SK-N-SH (cell line): ENCODE data around the gene C5orf24. TPM values are rescaled to one million over a fixed set of nuclear protein-coding genes. Genes with fewer than 3 reads are reported as not detected.

Experiments
- CTCF ChIA-PET: fragments of 300-600, 350-600 bp; formaldehyde crosslinking; extraction: SDS; loops from one replicate; lab custom pipeline; 2021; lab: Yijun Ruan, JAX
- POLR2A ChIA-PET: fragments of 350-600 bp; sonication (Branson Sonifier 250); formaldehyde crosslinking; extraction: SDS; loops from one replicate; lab custom pipeline; 2020; ENCODE audit warnings: antibody characterized with exemption, inconsistent platforms; lab: Yijun Ruan, JAX
- DNase-seq: peaks from one replicate; pipeline ENCODE4 v3.0.0; 2012
- H2AFZ ChIP-seq: fragments of 200-600 bp; sonication (generic); 2 replicates; pipeline ENCODE4 v1.8.1; 2016; ENCODE audit warnings: antibody characterized with exemption, mild to moderate bottlenecking, low read depth
- H3F3A ChIP-seq: fragments of 200-600 bp; sonication (generic); replicated peaks from 2 replicates; pipeline ENCODE3; 2016; ENCODE audit warnings: antibody characterized with exemption, mild to moderate bottlenecking; ENCODE audit not compliant: insufficient read depth
- H3K27ac ChIP-seq, 2 experiments: fragments of 200-500 bp in 1 of 2; fragments of 200-600 bp in 1 of 2; sonication (Bioruptor generic) in 1 of 2; sonication (generic), shearing (Covaris generic) in 1 of 2; 2 replicates each; pipeline versions ENCODE4 v1.5.1 to v1.6.1; 2014 to 2016; ENCODE audit warnings: low read depth in 2 of 2, inconsistent platforms in 1 of 2, low read length in 1 of 2, mild to moderate bottlenecking in 1 of 2, mixed read lengths in 1 of 2
- H3K27me3 ChIP-seq: fragments of 200-600 bp; sonication (generic), shearing (Covaris generic); 2 replicates; pipeline ENCODE4 v1.6.1; 2016; ENCODE audit warnings: mixed run types; ENCODE audit not compliant: insufficient read depth
- H3K36me3 ChIP-seq, 2 experiments: fragments of 200-500 bp in 1 of 2; fragments of 200-600 bp in 1 of 2; sonication (Bioruptor generic) in 1 of 2; sonication (generic) in 1 of 2; replicated peaks in 1 of 2; 2 replicates each; pipeline versions ENCODE3 to v1.5.1; 2014 to 2016; ENCODE audit warnings: low read length in 1 of 2, mild to moderate bottlenecking in 1 of 2; ENCODE audit not compliant: insufficient read depth in 2 of 2, control insufficient read depth in 1 of 2
- H3K4me1 ChIP-seq, 2 experiments: fragments of 200-500 bp in 1 of 2; fragments of 200-600 bp in 1 of 2; sonication (Bioruptor generic) in 1 of 2; sonication (generic), shearing (Covaris generic) in 1 of 2; 2 replicates each; pipeline versions ENCODE4 v1.5.1 to v1.6.1; 2014 to 2016; ENCODE audit warnings: low read depth in 1 of 2, low read length in 1 of 2, mixed run types in 1 of 2; ENCODE audit not compliant: insufficient read depth in 2 of 2, control insufficient read depth in 1 of 2
- H3K4me2 ChIP-seq: fragments of 200-600 bp; sonication (generic), shearing (Covaris generic); 2 replicates; pipeline ENCODE4 v1.6.1; 2017; ENCODE audit warnings: mixed run types
- H3K4me3 ChIP-seq, 2 experiments: fragments of 200-500 bp in 1 of 2; fragments of 200-600 bp in 1 of 2; sonication (Bioruptor generic) in 1 of 2; sonication (generic), shearing (Covaris generic) in 1 of 2; 2 replicates each; pipeline versions ENCODE4 v1.5.1 to v1.8.1; 2014 to 2016; ENCODE audit warnings: low read depth in 2 of 2, inconsistent platforms in 1 of 2, low read length in 1 of 2, mild to moderate bottlenecking in 1 of 2, mixed read lengths in 1 of 2, moderate library complexity in 1 of 2
- H3K79me2 ChIP-seq: fragments of 200-600 bp; sonication (generic); 2 replicates; pipeline ENCODE4 v1.8.1; 2017; ENCODE audit warnings: mild to moderate bottlenecking; ENCODE audit not compliant: insufficient read depth
- H3K9ac ChIP-seq: fragments of 200-600 bp; sonication (generic); 2 replicates; pipeline ENCODE4 v1.6.1; 2017; ENCODE audit warnings: mixed run types
- H3K9me2 ChIP-seq: fragments of 200-600 bp; sonication (generic); 2 replicates; pipeline ENCODE4 v1.6.1; 2017; ENCODE audit warnings: mixed run types
- H3K9me3 ChIP-seq: fragments of 200-600 bp; sonication (generic); 2 replicates; pipeline ENCODE4 v1.6.1; 2017; ENCODE audit warnings: mixed run types, mild to moderate bottlenecking, moderate library complexity
- H4K20me1 ChIP-seq: fragments of 200-600 bp; sonication (generic); 2 replicates; pipeline ENCODE4 v1.6.1; 2017; ENCODE audit warnings: mild to moderate bottlenecking, mixed run types; ENCODE audit not compliant: insufficient read depth
- EP300 ChIP-seq, 2 experiments: IDR thresholded peaks; 2 replicates each; pipeline versions ENCODE4 v1.4.0 to v1.6.1; 2012; ENCODE audit warnings: borderline replicate concordance in 1 of 2, low read depth in 1 of 2, low read length in 1 of 2
- FOSL2 ChIP-seq: IDR thresholded peaks from 2 replicates; pipeline ENCODE4 v1.4.0; 2012; ENCODE audit warnings: low read depth, mild to moderate bottlenecking, moderate library complexity, borderline replicate concordance
- FOXJ3 ChIP-seq: sonication (generic); formaldehyde crosslinking; IDR thresholded peaks from 2 replicates; pipeline ENCODE4 v1.5.1; 2020; ENCODE audit warnings: mild to moderate bottlenecking, missing genetic modification reagents
- GABPA ChIP-seq: IDR thresholded peaks from 2 replicates; pipeline ENCODE4 v1.4.0; 2012; ENCODE audit warnings: low read depth, mild to moderate bottlenecking
- MXI1 ChIP-seq: IDR thresholded peaks from 2 replicates; pipeline ENCODE4 v1.6.1; 2012; ENCODE audit warnings: mild to moderate bottlenecking, low read depth, low read length, improper control_type of control experiment
- NFIC ChIP-seq: IDR thresholded peaks from 2 replicates; pipeline ENCODE4 v1.4.0; 2012; ENCODE audit warnings: borderline replicate concordance
- NRF1 ChIP-seq: IDR thresholded peaks from 2 replicates; pipeline ENCODE4 v1.6.1; 2012; ENCODE audit warnings: low read depth, mild to moderate bottlenecking, low read length
- PBX3 ChIP-seq: IDR thresholded peaks from 2 replicates; pipeline ENCODE4; 2012
- POLR2AphosphoS5 ChIP-seq: IDR thresholded peaks from 2 replicates; pipeline ENCODE4 v1.6.1; 2012; ENCODE audit warnings: low read depth, low read length
- RCOR1 ChIP-seq: fragments of 150-350 bp; IDR thresholded peaks from 2 replicates; pipeline ENCODE4 v1.6.1; 2017; ENCODE audit warnings: antibody characterized with exemption, low read length
- RXRA ChIP-seq: IDR thresholded peaks from 2 replicates; pipeline ENCODE4 v1.4.0; 2012; ENCODE audit warnings: low read depth, mild to moderate bottlenecking, borderline replicate concordance
- SIN3A ChIP-seq: IDR thresholded peaks from 2 replicates; pipeline ENCODE4 v1.6.1; 2012; ENCODE audit warnings: low read depth, mild to moderate bottlenecking, low read length, moderate library complexity, borderline replicate concordance
- TCF12 ChIP-seq: IDR thresholded peaks from 2 replicates; pipeline ENCODE4 v1.4.0; 2012
- USF1 ChIP-seq: IDR thresholded peaks from 2 replicates; pipeline ENCODE4 v1.4.0; 2012; ENCODE audit warnings: low read depth, borderline replicate concordance
- USF2 ChIP-seq: fragments of 150-350 bp; IDR thresholded peaks from 2 replicates; pipeline ENCODE4 v1.6.1; 2017; ENCODE audit warnings: antibody characterized with exemption, low read length, low read depth, borderline replicate concordance
- WGBS: methylation state at CpG from one replicate; pipeline ENCODE4 v1.1.6; 2017; ENCODE audit warnings: low lambda C conversion rate; 5-methylcytosine and 5-hydroxymethylcytosine counted together
- polyA plus RNA-seq, 3 experiments: library from polyadenylated mRNA; depleted of rRNA; stranded (reverse); fragments of >200 nt; gene quantifications; 2 replicates each; pipeline ENCODE4 v1.2.3, GENCODE V29; 2012
- TF ChIP-seq, protein P1 (sequence below): IDR thresholded peaks from 2 replicates; pipeline ENCODE4 v1.4.0; 2012; ENCODE audit warnings: low read depth
- TF ChIP-seq, protein P2 (sequence below): IDR thresholded peaks from 2 replicates; pipeline ENCODE4 v1.6.1; 2012; ENCODE audit warnings: mild to moderate bottlenecking, low read depth, low read length, moderate library complexity

The C5orf24 gene
- polyA plus RNA-seq, 1 of the 3 experiments (the other 2 are of a cell fraction), result 21.8 TPM

DNA sequence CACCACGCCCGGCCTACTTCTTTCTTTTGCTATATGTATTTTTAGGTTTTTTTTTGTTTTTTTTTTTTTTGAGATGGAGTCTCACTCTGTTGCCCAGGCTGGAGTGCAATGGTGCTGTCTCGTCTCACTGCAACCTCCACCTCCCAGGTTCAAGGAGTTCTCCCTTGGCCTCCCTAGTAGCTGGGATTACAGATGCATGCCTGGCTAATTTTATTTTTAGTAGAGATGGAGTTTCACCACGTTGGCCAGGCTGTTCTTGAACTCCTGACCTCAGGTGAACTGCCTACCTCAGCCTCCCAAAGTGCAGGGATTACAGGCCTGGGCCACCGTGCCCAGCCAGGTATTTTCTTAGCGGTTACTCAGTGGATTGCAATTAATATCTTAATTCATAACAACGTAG, 23.9 kb upstream of the C5orf24 start:
- Histone ChIP-seq H3K4me1 (peaks cover 0 to 9% of the 10 kb centered on the region in 2 experiments; a peak in 1 of 4 replicates), H3K4me3 (no peak overlapping the region), H3K9me3 (no peaks in the 10 kb centered on the region), H2AFZ (no peak overlapping the region), H3K9me2 (no peaks in the 10 kb centered on the region), H3K27me3 (no peaks in the 10 kb centered on the region), H4K20me1 (no peaks in the 10 kb centered on the region), H3F3A (no peaks in the 10 kb centered on the region), H3K36me3 (peaks cover 60 to 82% of the 10 kb centered on the region in 2 experiments), H3K9ac (no peak overlapping the region), H3K79me2 (no peaks in the 10 kb centered on the region), H3K27ac (no peak overlapping the region), H3K4me2 (no peak overlapping the region)
- no peak for DNase-seq
- ChIA-PET POLR2A (interaction anchor here (0.6 kb wide), 1 partner anchor 64 kb away, joined by 3 read pairs; the partner anchor contains the start of gene DDX46), CTCF (interaction anchor here (1.5 kb wide), 1 partner anchor 20 kb away, joined by 4 read pairs; no protein-coding TSS in a partner anchor)
- WGBS, result 91% methylated on average over 7 of the region's 7 CpGs
- TF ChIP-seq, protein P1, sequence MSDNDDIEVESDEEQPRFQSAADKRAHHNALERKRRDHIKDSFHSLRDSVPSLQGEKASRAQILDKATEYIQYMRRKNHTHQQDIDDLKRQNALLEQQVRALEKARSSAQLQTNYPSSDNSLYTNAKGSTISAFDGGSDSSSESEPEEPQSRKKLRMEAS, result no peak
- TF ChIP-seq SIN3A, result no peak
- no peak for TF ChIP-seq USF1
- no peak for TF ChIP-seq USF2
- TF ChIP-seq, protein P2, sequence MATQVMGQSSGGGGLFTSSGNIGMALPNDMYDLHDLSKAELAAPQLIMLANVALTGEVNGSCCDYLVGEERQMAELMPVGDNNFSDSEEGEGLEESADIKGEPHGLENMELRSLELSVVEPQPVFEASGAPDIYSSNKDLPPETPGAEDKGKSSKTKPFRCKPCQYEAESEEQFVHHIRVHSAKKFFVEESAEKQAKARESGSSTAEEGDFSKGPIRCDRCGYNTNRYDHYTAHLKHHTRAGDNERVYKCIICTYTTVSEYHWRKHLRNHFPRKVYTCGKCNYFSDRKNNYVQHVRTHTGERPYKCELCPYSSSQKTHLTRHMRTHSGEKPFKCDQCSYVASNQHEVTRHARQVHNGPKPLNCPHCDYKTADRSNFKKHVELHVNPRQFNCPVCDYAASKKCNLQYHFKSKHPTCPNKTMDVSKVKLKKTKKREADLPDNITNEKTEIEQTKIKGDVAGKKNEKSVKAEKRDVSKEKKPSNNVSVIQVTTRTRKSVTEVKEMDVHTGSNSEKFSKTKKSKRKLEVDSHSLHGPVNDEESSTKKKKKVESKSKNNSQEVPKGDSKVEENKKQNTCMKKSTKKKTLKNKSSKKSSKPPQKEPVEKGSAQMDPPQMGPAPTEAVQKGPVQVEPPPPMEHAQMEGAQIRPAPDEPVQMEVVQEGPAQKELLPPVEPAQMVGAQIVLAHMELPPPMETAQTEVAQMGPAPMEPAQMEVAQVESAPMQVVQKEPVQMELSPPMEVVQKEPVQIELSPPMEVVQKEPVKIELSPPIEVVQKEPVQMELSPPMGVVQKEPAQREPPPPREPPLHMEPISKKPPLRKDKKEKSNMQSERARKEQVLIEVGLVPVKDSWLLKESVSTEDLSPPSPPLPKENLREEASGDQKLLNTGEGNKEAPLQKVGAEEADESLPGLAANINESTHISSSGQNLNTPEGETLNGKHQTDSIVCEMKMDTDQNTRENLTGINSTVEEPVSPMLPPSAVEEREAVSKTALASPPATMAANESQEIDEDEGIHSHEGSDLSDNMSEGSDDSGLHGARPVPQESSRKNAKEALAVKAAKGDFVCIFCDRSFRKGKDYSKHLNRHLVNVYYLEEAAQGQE, result no peak
- no peak for TF ChIP-seq FOXJ3 (CRISPR knock-in tag)
- no peak for TF ChIP-seq POLR2AphosphoS5
- no peak for TF ChIP-seq GABPA
- no peak for TF ChIP-seq TCF12
- TF ChIP-seq RCOR1, result no peak
- no peak for TF ChIP-seq FOSL2
- TF ChIP-seq RXRA, result no peak
- TF ChIP-seq EP300 (IDR thresholded peaks at IDR 0.05; ENCODE audit: borderline replicate concordance in 1 of 2, low read depth in 1 of 2, low read length in 1 of 2), result no peak
- no peak for TF ChIP-seq NRF1
- no peak for TF ChIP-seq PBX3
- TF ChIP-seq NFIC, result no peak
- TF ChIP-seq MXI1, result no peak
